GM10248 (cell line): ENCODE data around the gene SYNJ2.

Experiments
- CTCF ChIA-PET: fragments of 300-600 bp; sonication (Branson Sonifier 250); formaldehyde crosslinking; extraction: SDS; loops from one replicate; lab custom pipeline; 2021; ENCODE audit warnings: antibody characterized with exemption; lab: Yijun Ruan, JAX
- POLR2A ChIA-PET: fragments of 350-650 bp; sonication (Branson Sonifier 250); formaldehyde crosslinking; extraction: SDS; loops from one replicate; lab custom pipeline; 2020; ENCODE audit warnings: antibody characterized with exemption; lab: Yijun Ruan, JAX
- DNase-seq: peaks from one replicate; pipeline ENCODE4 v3.0.0; 2012; ENCODE audit errors: extremely low spot score
- CTCF ChIP-seq: IDR thresholded peaks from 2 replicates; pipeline ENCODE4 v1.5.1; 2012; ENCODE audit warnings: mild to moderate bottlenecking, low read depth; ENCODE audit errors: extremely low read depth, missing control alignments, control extremely low read depth

SYNJ2 gene

DNA sequence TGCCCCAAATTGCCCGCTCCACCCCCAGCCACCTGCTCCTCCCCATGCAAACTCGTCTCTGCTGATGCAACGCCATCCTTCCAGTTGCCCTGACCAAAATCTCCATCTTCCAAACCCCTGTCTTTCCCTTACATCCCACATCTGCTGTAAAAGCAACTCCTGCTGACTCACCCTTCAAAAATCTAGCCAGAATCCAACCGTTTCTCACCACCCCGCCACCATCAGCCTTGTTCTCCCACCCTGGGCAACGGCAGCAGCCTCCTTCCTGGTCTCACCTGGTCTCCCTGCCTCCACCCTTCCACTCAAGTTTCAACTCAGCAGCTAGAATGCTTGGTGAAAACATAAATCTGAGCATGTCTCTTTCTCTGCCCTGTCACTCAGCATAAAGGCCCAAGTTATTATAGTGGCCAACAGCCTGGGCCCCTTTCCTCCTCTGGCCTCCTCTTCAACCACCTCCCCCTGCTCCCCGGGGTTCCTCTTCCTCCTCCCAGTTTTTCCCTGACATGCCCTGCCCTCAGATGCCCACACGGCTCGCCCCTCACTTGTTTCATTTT is 7.2 kb upstream of the SYNJ2 start:
- ChIA-PET POLR2A (no interaction called here), CTCF (no interaction called here)
- TF ChIP-seq CTCF, result no peak
- DNase-seq, result no peak

- CTCF ChIA-PET, result no interaction called here
- TF ChIP-seq CTCF, result no peak
- no peak for DNase-seq
- POLR2A ChIA-PET, result no interaction called here
Observed at GRCh38 chr6:157974967-157975366, 6.7 kb upstream of the SYNJ2 start.

DNA sequence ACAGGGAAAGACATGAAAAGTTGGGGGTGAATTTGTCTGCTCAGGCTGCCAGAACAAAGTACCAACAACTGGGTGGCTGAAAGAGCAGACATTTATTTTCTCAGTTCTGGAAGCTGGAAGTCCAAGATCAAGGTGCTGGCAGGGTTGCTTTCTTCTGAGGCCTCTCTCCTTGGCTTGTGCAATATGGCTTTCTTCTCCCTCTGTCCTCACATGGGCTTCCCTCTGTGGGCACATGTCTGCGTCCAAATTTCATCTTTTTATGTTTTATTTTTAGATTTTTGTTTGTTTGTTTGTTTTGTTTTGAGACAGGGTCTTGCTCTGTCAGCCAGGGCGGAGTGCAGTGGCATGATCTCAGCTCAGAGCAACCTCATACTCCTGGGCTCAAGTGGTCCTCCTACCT is 6.2 kb upstream of the SYNJ2 start:
- ChIA-PET POLR2A (no interaction called here), CTCF (no interaction called here)
- TF ChIP-seq CTCF, result no peak
- DNase-seq, result no peak

- no peak for DNase-seq
- ChIA-PET POLR2A (no interaction called here), CTCF (interaction anchor here (1.0 to 1.5 kb wide), 4 partner anchors 10 to 103 kb away, joined by 3 to 6 read pairs (median 3); no protein-coding TSS in a partner anchor)
- TF ChIP-seq CTCF, result no peak
Observed at GRCh38 chr6:157976345-157977175, 5.1 kb upstream of the SYNJ2 start.

GRCh38 chr6:157977176-157977804 is 4.4 kb upstream of the SYNJ2 start:
- POLR2A ChIA-PET, result no interaction called here
- no peak for DNase-seq
- CTCF ChIA-PET, result interaction anchor here (1.0 to 1.5 kb wide), 4 partner anchors 10 to 104 kb away, joined by 3 to 6 read pairs (median 3); no protein-coding TSS in a partner anchor
- no peak for TF ChIP-seq CTCF

DNA sequence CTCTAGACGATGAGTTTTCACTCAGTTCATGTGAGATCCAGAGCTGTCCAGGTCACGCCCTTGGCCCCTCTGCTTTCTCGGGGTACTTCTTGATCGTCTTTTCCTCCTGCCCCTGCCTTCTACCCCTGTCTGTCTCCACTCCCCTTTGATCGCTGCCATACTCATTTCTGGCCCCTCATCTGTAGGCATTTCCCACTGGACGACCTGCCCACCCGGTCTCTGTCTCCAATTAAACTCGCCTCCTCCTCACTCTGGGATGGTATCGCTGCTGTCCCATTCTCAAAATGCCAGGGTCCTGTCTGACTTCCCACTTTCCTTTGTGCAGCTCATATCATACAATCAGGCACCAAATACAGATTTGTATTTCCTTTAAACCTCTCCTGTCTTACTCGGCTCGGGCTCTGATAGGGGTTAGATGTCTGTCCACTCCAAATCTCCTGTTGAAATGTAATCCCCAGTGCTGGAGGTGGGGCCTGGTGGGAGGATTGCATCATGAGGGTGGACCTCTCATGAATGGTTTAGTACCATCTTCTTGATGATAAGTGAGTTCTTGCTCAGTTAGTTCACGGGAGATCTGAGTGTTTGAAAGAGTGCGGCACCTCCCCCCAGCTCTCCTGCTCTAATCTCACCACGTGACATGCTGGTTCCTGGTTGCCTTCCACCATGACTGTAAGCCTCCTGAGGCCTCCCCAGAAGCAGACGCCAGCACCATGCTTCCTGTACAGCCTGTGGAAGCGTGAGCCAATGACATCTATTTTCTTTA is 3.5 kb upstream of the SYNJ2 start:
- POLR2A ChIA-PET, result no interaction called here
- no peak for TF ChIP-seq CTCF
- DNase-seq, result no peak
- CTCF ChIA-PET, result interaction anchor here (1.0 to 6.4 kb wide), 4 partner anchors 11 to 221 kb away, joined by 3 to 53 read pairs (median 4); no protein-coding TSS in a partner anchor
